ENCODE measurements around the gene SERPINI2.

DNA sequence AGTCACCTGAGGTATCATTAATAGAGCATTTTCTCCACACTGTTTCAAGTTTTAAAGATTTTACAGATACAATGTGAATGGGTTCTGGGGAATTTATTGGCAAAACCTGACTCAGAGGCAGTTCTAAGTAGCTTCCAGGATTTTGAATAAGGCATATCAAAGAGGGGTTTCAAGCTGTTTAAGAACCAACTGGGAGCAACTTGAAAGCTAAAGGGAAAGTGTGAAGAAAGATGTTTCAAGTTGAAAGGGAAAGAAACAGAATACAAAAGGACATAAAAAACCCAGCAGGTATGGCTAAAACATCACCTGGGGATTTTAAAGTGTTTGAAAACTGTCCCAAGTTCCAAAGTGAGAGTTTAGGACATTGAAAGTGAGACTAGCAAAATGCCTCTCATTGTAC, 17.8 kb upstream of the SERPINI2 start:
- TF ChIP-seq, protein P1, sequence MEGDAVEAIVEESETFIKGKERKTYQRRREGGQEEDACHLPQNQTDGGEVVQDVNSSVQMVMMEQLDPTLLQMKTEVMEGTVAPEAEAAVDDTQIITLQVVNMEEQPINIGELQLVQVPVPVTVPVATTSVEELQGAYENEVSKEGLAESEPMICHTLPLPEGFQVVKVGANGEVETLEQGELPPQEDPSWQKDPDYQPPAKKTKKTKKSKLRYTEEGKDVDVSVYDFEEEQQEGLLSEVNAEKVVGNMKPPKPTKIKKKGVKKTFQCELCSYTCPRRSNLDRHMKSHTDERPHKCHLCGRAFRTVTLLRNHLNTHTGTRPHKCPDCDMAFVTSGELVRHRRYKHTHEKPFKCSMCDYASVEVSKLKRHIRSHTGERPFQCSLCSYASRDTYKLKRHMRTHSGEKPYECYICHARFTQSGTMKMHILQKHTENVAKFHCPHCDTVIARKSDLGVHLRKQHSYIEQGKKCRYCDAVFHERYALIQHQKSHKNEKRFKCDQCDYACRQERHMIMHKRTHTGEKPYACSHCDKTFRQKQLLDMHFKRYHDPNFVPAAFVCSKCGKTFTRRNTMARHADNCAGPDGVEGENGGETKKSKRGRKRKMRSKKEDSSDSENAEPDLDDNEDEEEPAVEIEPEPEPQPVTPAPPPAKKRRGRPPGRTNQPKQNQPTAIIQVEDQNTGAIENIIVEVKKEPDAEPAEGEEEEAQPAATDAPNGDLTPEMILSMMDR (IDR thresholded peaks at IDR 0.05): no peak
- no peak for TF ChIP-seq POLR2A (IDR thresholded peaks at IDR 0.05)

All from lower leg skin (tissue), 3 donors.